Adrenal gland (tissue), 5 donors: ENCODE measurements around the gene CLEC2L.

Experiments used
- CTCF ChIP-seq, 6 experiments: fragments of 450-650 bp in 4 of 6; fragments of 200-600 bp in 2 of 6; sonication (generic) in 1 of 6; IDR thresholded peaks; 1 replicate in 5 of 6; 2 replicates in 1 of 6; pipeline versions ENCODE4 v1.5.1 to v1.8.0; 2016 to 2021; ENCODE audit warnings: antibody characterized with exemption in 6 of 6, mild to moderate bottlenecking in 2 of 6, moderate library complexity in 1 of 6
- POLR2A ChIP-seq, 2 donors: fragments of 450-650 bp; IDR thresholded peaks; one replicate each; pipeline ENCODE4 v1.6.1; 2017; ENCODE audit warnings: antibody characterized with exemption in 2 of 2, mild to moderate bottlenecking in 2 of 2, moderate library complexity in 1 of 2
- donor health status: DM: no; HTN: no; CAD: no.

- TF ChIP-seq CTCF (IDR thresholded peaks at IDR 0.05) (no peak), POLR2A (IDR thresholded peaks at IDR 0.05) (no peak)
Measured at GRCh38 chr7:139559364-139560105, 36.0 kb downstream of the CLEC2L start.
